K562 (cell line): ENCODE measurements around the gene SLC44A5. TPM values are rescaled to one million over a fixed set of nuclear protein-coding genes. Genes with fewer than 3 reads are reported as not detected.

ENCODE experiments used
- DDX20 ChIP-seq: fragments of 450-650 bp; IDR thresholded peaks from 2 replicates; pipeline ENCODE4 v1.6.1; 2016; ENCODE audit warnings: missing genetic modification characterization, low read depth, mild to moderate bottlenecking, missing compliant biosample characterization, moderate library complexity
- ESRRA ChIP-seq: fragments of 450-650 bp; IDR thresholded peaks from 2 replicates; pipeline ENCODE4 v1.6.1; 2014; ENCODE audit warnings: low read depth, mild to moderate bottlenecking, moderate library complexity, borderline replicate concordance
- GTF2F1 ChIP-seq: IDR thresholded peaks from 2 replicates; pipeline ENCODE4 v1.6.1; 2011; ENCODE audit warnings: low read depth, low read length, improper control_type of control experiment
- HDAC6 ChIP-seq: IDR thresholded peaks from 2 replicates; pipeline ENCODE4 v1.6.1; 2012; ENCODE audit warnings: low read depth, mild to moderate bottlenecking, control low read depth, inconsistent platforms, low read length, moderate library complexity
- HNRNPK ChIP-seq: fragments of 200-400 bp; formaldehyde crosslinking; IDR thresholded peaks from one replicate; pipeline ENCODE4 v1.6.1; 2018; ENCODE audit warnings: mild to moderate bottlenecking, low read depth, low read length; ENCODE audit not compliant: poor library complexity, severe bottlenecking
- HSF4 ChIP-seq: fragments of 250-450 bp; sonication (Bioruptor Pico); IDR thresholded peaks from 2 replicates; pipeline ENCODE4 v2.1.2; 2022; ENCODE audit warnings: mild to moderate bottlenecking, moderate library complexity, borderline replicate concordance
- MAFF ChIP-seq: IDR thresholded peaks from 2 replicates; pipeline ENCODE4 v1.6.1; 2012; ENCODE audit warnings: low read length, improper control_type of control experiment
- NEUROD1 ChIP-seq: fragments of 150-350 bp; IDR thresholded peaks from 2 replicates; pipeline ENCODE4 v1.6.1; 2014; ENCODE audit warnings: borderline replicate concordance, low read length, low read depth; ENCODE audit not compliant: partially characterized antibody
- NFE2 ChIP-seq: IDR thresholded peaks from 2 replicates; pipeline ENCODE4 v1.6.1; 2014; ENCODE audit warnings: antibody characterized with exemption, low read depth
- ZNF282 ChIP-seq: sonication (generic); formaldehyde crosslinking; IDR thresholded peaks from 2 replicates; pipeline ENCODE4 v1.8.1; 2023; ENCODE audit warnings: missing genetic modification reagents
- polyA plus RNA-seq, 8 experiments: library from polyadenylated mRNA; depleted of rRNA in 4 of 8; stranded (reverse) in 5 of 8; unstranded in 3 of 8; fragments of >200 nt; fragmentation: Nextera tagmentation in 2 of 8; fragmentation: Illumina TruSeq in 1 of 8; extraction: Ambion mirVana in 2 of 8; extraction: Trizol in 1 of 8; gene quantifications; 2 replicates each; pipeline versions ENCODE4 v1.2.1 to v1.2.3, GENCODE V29; 2011 to 2014; ENCODE audit warnings: inconsistent platforms in 1 of 8, missing spikeins in 1 of 8
- total RNA-seq, 7 experiments: library from RNA; depleted of rRNA in 6 of 7; stranded (reverse); fragments of >200 nt in 6 of 7; fragmentation: Illumina TruSeq in 2 of 7; extraction: Trizol in 2 of 7; gene quantifications; 2 replicates each; pipeline versions ENCODE4 v1.2.1 to v1.2.3, GENCODE V29; 2011 to 2021; ENCODE audit warnings: low replicate concordance in 1 of 7
- TF ChIP-seq, protein P1 (sequence below): sonication (generic); formaldehyde crosslinking; IDR thresholded peaks from 2 replicates; pipeline ENCODE4 v1.8.1; 2023; ENCODE audit warnings: mild to moderate bottlenecking, missing genetic modification reagents
- TF ChIP-seq, protein P2 (sequence below): fragments of 250-450 bp; sonication (Bioruptor Pico); IDR thresholded peaks from 2 replicates; pipeline ENCODE4 v1.5.0; 2021; ENCODE audit warnings: mild to moderate bottlenecking, borderline replicate concordance
- TF ChIP-seq, protein P3 (sequence below): fragments of 450-650 bp; IDR thresholded peaks from 2 replicates; pipeline ENCODE4 v1.6.1; 2018; ENCODE audit not compliant: partially characterized antibody
- TF ChIP-seq, protein P4 (sequence below): fragments of 250-450 bp; sonication (Bioruptor Pico); IDR thresholded peaks from 2 replicates; pipeline ENCODE4 v1.9.0; 2021; ENCODE audit warnings: mild to moderate bottlenecking
- TF ChIP-seq, protein P5 (sequence below): sonication (generic); formaldehyde crosslinking; IDR thresholded peaks from 2 replicates; pipeline ENCODE4 v1.8.0; 2023; ENCODE audit warnings: mild to moderate bottlenecking, missing genetic modification reagents
- TF ChIP-seq, protein P6 (sequence below): fragments of 150-350 bp; conservative IDR thresholded peaks from 2 replicates; pipeline ENCODE4 v1.6.1; 2014; ENCODE audit warnings: low read length

The SLC44A5 gene
- total and polyA plus RNA-seq, 9 of the 15 experiments (the other 6 are each of a cell fraction or from before 2014, with no cell fraction given), result 1.2 to 10.1 (median 3.2) TPM

DNA sequence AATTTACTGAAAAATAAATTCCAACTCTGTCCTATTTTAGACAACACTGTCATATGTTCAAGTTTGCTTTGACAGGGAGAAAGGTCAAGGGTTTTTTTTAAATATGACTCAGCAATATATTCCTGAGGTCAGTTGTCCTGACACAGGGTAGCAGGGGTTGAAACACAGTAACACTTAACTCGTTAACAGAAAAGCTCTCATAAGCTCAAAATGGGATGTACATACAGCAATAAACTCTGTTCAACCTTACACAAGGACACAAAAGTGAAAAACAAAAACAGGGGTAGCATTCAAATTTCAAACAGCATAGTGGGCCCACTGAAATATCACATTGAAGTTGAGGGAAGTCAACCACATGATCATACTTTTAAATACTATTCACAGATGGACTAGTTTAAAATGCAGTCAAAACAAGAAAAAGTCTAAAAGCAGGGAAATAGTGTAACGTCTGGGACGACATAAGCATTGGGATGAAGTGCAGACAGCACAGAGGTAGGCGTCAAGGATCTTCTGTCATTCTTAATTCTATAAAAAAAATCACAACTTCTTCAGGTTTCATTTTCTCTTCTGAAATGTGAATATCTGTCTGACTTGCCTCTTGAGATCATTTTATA lies 89.9 kb downstream of the SLC44A5 start (continued):
- TF ChIP-seq MAFF, result peak; percentile 97
- TF ChIP-seq, protein P1, sequence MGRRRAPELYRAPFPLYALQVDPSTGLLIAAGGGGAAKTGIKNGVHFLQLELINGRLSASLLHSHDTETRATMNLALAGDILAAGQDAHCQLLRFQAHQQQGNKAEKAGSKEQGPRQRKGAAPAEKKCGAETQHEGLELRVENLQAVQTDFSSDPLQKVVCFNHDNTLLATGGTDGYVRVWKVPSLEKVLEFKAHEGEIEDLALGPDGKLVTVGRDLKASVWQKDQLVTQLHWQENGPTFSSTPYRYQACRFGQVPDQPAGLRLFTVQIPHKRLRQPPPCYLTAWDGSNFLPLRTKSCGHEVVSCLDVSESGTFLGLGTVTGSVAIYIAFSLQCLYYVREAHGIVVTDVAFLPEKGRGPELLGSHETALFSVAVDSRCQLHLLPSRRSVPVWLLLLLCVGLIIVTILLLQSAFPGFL (CRISPR knock-in tag), result no peak
- no peak for TF ChIP-seq NEUROD1
- TF ChIP-seq, protein P2, sequence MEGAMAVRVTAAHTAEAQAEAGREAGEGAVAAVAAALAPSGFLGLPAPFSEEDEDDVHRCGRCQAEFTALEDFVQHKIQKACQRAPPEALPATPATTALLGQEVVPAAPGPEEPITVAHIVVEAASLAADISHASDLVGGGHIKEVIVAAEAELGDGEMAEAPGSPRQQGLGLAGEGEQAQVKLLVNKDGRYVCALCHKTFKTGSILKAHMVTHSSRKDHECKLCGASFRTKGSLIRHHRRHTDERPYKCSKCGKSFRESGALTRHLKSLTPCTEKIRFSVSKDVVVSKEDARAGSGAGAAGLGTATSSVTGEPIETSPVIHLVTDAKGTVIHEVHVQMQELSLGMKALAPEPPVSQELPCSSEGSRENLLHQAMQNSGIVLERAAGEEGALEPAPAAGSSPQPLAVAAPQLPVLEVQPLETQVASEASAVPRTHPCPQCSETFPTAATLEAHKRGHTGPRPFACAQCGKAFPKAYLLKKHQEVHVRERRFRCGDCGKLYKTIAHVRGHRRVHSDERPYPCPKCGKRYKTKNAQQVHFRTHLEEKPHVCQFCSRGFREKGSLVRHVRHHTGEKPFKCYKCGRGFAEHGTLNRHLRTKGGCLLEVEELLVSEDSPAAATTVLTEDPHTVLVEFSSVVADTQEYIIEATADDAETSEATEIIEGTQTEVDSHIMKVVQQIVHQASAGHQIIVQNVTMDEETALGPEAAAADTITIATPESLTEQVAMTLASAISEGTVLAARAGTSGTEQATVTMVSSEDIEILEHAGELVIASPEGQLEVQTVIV (CRISPR knock-in tag), result no peak
- TF ChIP-seq ESRRA, result no peak
- TF ChIP-seq, protein P3, sequence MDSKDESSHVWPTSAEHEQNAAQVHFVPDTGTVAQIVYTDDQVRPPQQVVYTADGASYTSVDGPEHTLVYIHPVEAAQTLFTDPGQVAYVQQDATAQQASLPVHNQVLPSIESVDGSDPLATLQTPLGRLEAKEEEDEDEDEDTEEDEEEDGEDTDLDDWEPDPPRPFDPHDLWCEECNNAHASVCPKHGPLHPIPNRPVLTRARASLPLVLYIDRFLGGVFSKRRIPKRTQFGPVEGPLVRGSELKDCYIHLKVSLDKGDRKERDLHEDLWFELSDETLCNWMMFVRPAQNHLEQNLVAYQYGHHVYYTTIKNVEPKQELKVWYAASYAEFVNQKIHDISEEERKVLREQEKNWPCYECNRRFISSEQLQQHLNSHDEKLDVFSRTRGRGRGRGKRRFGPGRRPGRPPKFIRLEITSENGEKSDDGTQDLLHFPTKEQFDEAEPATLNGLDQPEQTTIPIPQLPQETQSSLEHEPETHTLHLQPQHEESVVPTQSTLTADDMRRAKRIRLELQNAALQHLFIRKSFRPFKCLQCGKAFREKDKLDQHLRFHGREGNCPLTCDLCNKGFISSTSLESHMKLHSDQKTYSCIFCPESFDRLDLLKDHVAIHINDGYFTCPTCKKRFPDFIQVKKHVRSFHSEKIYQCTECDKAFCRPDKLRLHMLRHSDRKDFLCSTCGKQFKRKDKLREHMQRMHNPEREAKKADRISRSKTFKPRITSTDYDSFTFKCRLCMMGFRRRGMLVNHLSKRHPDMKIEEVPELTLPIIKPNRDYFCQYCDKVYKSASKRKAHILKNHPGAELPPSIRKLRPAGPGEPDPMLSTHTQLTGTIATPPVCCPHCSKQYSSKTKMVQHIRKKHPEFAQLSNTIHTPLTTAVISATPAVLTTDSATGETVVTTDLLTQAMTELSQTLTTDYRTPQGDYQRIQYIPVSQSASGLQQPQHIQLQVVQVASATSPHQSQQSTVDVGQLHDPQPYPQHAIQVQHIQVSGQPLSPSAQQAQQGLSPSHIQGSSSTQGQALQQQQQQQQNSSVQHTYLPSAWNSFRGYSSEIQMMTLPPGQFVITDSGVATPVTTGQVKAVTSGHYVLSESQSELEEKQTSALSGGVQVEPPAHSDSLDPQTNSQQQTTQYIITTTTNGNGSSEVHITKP, result no peak
- TF ChIP-seq, protein P4, sequence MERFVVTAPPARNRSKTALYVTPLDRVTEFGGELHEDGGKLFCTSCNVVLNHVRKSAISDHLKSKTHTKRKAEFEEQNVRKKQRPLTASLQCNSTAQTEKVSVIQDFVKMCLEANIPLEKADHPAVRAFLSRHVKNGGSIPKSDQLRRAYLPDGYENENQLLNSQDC, result no peak
- TF ChIP-seq, protein P5, sequence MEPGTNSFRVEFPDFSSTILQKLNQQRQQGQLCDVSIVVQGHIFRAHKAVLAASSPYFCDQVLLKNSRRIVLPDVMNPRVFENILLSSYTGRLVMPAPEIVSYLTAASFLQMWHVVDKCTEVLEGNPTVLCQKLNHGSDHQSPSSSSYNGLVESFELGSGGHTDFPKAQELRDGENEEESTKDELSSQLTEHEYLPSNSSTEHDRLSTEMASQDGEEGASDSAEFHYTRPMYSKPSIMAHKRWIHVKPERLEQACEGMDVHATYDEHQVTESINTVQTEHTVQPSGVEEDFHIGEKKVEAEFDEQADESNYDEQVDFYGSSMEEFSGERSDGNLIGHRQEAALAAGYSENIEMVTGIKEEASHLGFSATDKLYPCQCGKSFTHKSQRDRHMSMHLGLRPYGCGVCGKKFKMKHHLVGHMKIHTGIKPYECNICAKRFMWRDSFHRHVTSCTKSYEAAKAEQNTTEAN, result no peak
- TF ChIP-seq ZNF282 (CRISPR knock-in tag), result no peak
- TF ChIP-seq HSF4 (CRISPR knock-in tag), result no peak
- peak; percentile 95 for TF ChIP-seq NFE2
- TF ChIP-seq, protein P6, sequence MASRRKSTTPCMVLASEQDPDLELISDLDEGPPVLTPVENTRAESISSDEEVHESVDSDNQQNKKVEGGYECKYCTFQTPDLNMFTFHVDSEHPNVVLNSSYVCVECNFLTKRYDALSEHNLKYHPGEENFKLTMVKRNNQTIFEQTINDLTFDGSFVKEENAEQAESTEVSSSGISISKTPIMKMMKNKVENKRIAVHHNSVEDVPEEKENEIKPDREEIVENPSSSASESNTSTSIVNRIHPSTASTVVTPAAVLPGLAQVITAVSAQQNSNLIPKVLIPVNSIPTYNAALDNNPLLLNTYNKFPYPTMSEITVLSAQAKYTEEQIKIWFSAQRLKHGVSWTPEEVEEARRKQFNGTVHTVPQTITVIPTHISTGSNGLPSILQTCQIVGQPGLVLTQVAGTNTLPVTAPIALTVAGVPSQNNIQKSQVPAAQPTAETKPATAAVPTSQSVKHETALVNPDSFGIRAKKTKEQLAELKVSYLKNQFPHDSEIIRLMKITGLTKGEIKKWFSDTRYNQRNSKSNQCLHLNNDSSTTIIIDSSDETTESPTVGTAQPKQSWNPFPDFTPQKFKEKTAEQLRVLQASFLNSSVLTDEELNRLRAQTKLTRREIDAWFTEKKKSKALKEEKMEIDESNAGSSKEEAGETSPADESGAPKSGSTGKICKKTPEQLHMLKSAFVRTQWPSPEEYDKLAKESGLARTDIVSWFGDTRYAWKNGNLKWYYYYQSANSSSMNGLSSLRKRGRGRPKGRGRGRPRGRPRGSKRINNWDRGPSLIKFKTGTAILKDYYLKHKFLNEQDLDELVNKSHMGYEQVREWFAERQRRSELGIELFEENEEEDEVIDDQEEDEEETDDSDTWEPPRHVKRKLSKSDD, result no peak
- TF ChIP-seq DDX20 (tag), result no peak
- TF ChIP-seq HNRNPK, result no peak
- TF ChIP-seq GTF2F1, result no peak
- no peak for TF ChIP-seq HDAC6
